Activated CD4-positive, alpha-beta T cell treated with anti-CD3 and anti-CD28 coated beads for 1 hour (primary cell): Measurements from ENCODE around the gene TCF4.

Experiments used
- DNase-seq: peaks from one replicate; pipeline ENCODE4 v3.0.0-alpha.2; 2020

The TCF4 gene

DNA sequence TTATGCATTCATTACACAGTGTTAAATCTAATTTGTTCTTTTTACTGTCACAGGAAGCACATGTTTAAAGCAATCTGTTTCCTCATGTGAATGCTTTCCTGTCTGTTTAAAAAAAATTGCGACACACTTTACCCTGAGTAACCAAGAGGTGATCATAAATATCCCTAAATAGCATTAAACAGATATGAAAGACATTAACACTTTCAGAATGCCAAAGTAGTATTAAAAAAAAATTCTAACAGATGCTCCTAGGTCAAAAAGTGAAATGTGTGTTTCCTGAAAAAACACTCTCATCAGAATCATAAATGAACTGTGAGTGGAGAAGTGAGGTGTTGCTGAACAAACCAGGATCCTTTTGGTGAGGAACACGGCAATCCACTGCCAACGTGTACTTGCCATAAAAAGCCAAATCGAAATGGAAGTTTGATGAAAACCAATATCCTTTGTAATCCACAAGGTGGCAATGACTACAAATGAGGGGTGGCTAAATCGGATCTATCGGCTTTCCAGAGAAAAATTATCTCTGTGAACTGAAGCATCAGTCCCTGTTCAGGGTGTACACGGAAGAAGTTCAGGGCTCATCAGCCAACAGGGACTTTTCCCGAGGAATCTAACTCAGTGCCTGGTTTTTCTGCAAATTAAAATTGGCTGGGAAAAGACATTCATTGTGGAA lies 248.9 kb downstream of the TCF4 start:
- DNase-seq, result no peak

DNA sequence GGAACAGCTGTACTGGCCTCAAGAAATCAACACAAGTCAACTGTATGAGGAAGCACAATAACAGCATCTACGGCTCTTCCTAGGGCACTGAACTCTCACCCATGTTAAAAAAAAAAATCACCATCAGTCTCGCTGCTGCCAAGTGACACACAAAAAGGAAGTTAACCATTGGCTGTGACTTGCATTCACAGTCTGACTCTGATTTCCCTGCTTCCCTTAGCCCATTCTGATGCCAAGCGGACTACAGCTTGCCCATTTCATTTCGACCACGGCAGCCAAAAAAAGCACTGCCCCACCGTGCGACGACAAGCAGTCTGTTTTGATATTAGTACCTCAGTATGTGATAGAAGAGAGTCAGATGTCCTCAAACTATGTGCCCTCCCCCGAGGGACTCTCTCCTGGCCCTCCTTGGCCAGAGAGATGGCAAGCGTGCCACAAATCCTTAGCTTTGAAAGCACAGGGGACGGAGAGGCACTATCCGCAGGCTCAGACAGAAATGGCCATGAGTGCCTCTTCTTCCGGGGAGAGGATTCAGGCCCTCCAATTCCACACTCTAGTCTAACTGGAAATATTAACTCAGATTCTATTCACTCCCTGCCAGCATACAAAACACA lies 250.0 kb downstream of the TCF4 start:
- no peak for DNase-seq

DNA sequence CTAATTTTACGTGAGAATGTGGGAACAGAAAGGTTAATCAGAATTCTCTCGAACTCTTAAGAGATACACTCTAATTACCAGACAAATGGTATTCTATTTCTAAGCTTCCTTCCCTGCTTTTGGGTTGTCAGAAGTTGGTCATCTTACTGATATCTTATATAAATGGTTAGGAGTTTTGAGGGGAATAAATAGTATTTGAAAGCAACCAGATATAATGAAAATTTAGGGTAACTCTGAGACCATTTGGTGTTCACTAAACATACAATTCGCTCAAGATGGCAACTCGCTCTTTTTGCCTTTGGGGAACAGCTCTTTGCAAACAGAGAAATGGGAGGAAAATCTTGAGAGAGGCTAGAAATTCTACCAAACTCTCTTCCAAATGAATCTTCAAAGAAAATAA lies 250.9 kb downstream of the TCF4 start:
- no peak for DNase-seq

DNA sequence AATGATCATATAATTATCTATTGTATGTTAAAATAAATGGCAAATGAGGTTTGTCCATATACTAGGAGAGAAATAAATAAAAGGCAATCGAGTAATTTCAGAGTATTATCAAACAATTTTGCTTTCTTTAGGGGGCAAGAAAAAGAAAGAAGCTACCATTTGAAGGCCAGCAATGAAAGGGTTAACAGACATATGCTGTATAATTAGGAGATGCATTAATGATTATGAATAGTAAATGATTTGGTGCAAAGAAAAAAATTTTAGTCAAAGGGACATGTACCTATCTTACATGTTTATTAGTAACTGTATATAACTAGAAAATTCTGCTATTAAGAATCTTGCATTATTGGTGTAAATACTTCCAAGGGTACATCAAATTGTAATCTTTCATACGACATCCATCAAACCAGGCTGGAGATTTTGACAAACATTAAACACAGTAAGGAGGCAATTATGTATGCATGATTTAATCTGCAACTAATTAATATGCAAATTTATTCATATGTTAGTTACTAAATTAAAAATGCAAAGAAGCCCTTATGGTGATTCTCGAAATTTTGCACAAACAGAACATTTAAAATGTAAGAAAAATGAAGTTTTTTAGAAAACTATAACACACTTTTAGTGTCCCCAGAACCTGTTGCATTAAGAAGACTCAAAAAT lies 251.4 kb downstream of the TCF4 start:
- DNase-seq, result no peak

DNA sequence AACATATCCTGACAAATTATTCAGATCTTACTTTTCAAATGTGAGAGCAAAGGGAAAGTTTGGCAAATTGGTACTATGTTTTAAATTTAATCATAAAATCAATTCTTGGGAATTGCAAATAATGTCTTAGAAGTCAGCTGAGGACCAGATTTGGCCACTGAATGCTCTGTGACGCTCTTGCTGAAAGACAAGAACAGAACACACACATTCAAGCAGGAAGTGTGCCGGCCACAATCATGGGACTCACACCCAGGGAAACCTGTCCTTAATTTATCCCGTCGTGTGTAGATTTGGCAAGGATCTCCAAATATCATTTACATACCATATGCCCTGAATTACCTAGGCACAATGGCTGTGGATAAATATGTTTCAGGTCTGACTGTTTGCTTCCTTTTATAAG lies 253.1 kb downstream of the TCF4 start:
- no peak for DNase-seq

DNA sequence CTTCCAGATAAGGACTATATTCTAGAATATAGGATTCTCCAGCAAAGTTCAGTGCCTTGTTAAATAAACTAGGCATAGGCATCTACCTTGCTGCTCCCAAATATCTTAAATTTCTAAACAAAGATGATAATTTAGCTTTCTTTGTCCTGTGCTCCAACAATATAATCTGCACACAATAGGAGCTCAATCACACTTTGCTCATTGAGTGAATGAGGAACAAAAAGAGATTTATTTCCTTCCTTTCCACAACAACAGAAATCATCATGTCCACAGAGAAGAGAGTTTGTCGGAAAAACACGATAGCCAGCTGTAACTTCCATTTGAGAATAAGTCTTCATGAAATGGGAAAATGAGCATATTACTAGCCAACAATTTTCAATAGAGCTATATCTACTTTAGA lies 256.7 kb downstream of the TCF4 start:
- DNase-seq, result no peak

DNA sequence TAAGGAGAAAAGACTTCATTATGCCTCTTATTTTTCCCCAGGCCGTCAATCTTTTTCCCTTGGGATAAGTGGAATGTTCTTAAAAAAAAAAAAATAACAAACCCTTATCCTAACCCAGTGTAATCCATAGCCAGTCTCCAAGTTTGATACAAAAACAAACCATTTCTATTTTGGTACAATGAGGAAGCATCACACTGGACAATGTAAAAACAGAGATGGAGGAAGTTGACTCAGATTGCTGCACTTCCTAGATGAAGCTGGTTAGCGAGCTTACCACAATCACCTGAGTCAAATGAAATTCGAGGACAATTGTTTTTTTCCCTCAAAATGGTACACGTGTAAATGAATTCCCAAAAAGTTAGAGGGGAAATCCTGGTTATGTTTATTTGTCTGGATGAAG lies 259.7 kb downstream of the TCF4 start:
- DNase-seq, result no peak

DNA sequence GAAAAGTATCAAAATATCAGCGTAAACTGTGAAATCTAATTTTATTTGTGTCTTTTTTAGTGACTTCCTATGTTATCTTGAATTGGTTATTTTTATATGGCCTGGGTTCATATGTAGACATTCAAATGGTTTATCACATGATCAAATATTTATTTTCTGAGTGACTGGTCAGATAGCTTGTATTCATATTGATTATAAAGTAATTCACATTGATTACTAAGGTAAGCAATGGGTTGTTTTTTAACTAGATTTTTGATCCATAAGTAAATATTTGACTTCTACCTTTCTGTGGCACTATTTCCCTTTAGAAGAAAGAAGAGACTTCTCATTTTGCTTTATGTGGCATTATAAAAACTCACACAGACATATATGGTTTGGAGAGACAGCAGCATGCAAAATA lies 260.5 kb downstream of the TCF4 start:
- no peak for DNase-seq

DNA sequence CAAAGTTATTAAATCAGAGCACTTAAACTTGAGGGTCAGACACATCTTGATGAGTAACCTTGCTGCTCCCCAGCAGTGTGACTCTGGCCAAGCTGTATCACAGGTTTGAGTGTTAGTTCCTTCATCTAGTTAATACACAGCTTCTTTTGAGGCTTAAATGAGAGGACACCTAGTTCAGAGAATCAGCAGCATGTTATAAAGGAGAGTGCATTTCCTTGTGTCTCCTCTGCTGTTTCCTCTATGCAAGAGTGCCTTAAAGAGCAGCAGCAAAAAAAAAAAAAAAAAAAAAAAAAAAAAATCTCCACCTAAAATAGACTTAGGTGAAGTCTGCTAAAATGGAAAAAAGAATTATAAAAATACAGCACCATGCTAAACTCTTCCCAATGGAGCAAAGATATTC lies 261.9 kb downstream of the TCF4 start:
- DNase-seq, result no peak

DNA sequence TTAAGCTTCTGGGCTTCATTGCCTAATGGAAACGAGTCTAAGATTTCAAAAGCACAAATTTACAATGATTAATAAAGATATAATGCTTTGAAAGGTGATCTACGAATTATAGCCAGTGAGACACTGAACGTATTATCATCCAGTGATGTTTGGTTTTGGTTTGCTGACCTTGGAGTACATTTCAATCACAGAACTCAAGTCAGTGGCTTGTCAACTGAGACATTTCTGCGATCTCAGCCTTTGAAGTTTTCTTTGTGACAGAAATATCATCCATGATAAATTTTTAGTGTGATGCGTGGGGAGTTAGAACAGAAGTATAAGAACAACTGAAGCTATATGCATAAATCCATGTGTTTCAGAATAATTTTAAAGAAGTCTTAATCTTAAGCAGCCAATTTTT lies 263.8 kb downstream of the TCF4 start:
- no peak for DNase-seq

DNA sequence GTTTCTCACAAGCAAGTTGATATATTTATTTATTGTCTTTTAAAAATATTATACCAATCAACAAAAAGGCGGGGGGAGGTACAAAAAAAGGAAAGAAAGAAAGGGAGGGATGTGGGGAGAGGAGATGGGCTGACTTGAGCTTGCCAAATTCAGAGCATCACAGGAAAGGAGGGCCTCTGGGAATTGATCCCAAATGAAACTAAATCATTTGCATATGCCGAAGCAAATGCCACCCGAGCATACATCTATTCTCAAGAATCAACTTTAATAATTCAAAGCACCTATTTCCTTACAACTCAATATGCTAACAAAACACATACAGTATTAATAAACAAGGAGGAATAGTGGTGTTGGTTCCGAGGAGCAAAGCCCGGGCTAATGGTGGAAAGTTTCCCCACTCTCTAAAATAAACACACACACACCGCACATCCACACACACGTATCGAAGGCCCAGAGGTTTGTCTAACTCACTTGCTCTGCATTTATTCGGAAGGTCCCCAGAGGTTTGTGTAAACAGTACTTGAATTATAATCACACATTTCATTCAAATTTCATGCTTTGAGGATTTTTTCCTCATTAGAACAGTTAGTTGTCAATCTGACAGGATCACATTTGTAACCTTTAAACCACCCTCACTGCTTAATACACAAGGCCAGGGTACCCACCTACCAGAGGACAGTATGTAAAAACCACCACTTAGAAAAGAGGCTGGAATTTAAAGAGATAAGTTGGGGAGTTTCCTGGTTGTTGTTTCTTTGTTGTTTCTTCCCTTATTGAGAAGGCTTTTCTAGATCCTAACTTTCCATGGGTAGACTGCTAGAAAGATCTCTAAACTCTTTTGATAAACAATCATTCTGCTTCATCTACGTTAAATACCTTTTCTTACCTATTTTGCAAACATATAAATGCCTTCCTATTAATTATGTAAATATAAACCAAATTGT lies 264.7 kb downstream of the TCF4 start:
- DNase-seq, result no peak

DNA sequence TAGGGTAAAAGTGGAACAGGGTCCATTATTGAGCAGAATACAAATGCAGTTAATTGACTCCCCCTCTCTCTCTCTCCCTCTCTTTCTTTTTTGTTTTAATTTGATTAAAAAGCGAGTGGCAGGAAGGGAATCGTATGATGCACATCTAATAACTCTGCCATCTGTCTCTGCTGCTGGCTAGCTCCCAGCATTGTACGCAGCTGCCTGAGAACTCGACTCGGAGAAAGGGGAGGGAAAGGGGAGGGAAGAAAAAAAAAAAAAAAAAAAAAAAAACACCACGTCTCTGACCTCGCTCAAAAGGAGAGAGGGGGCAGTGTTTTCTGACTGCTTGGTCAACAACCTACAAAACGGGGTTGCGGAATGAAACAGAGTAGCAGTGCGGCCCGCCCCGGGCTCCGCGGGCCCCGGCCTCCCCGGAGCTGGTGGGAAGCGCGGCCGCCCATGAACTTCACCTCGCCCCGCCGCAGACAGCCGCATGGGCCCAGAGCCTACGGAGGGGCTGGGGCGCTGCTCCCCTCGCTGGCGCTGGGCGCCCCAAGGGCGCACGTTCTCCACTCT lies 265.7 kb downstream of the TCF4 start:
- DNase-seq, result no peak

DNA sequence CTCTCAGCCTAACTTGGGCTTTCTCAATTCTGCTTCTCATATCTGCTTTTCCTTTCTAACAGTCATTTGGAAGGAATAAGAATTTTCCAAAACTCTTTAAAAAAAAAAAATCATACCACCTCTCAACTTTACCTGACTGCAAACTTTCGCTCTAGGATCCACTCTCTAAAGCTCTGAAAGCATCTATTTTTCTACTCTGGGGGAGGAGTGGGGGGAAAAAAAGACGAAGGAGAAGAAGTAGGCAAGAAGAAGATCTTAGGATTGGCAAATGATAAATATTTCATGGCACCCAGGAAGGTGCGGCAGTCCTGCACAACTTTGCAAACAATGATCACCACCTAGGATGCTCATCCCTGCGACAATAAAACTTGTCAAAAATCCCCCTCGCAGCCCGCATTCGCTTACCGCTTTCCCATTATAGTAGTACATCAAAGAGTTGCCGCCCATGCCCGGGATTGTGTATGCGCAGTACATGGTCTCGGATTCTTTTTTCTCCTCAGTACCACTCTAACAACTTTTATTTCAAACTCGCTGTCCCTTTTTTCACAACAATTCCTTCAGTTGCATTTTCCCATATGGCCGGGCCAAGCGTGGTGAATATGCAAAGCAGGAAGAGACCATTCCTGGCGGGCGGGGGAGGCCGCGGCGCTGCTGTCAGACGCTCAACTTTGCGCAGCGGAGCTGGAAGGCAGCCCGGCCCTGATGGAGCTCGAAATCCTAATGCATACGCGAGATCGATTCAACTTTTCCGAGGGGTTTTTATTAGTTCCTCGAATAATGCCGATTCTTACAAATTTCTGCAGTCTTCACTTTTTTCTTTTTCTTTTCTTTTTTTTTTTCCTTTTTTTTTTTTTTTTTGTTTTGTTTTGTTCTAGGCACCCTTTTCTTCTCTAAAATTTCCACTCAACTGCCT lies 266.5 kb downstream of the TCF4 start:
- DNase-seq, result no peak

DNA sequence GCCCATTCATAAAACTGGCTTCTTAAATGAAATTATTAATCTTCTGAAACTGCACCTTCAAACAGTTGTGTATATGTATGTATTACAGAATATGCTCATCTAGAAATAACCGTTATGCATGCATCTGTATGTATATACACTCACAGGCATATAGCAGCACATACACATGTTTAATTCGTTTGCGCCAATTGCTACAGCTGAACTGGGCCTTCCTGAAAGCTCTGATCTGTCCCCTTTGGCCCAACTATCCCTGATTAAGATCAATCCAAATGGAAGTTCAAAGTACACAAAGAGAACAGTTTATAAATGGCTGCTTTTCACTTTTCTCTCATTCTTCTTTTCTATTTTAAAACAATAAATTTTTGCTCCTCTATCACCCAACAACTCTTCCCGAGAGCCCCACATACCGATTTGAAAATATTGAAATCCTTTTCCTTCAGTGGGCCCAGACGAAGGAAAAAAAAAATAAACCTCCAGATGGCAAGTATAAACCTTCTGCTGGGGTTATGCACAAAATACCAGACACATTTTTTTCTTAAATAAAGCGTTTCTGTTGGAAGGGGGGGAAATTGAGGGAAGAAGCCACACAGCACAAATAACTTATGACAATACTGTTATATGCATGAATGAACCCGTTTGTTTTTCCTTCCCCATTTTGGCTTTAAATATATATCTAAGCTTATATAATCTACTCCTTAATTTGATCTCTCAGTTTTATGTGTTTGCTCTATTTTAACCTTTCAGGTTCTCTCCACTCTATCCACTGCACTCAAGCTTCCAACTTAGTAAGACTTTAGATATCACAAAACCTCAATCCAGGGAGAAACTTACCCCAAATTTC lies 267.3 kb downstream of the TCF4 start:
- no peak for DNase-seq

DNA sequence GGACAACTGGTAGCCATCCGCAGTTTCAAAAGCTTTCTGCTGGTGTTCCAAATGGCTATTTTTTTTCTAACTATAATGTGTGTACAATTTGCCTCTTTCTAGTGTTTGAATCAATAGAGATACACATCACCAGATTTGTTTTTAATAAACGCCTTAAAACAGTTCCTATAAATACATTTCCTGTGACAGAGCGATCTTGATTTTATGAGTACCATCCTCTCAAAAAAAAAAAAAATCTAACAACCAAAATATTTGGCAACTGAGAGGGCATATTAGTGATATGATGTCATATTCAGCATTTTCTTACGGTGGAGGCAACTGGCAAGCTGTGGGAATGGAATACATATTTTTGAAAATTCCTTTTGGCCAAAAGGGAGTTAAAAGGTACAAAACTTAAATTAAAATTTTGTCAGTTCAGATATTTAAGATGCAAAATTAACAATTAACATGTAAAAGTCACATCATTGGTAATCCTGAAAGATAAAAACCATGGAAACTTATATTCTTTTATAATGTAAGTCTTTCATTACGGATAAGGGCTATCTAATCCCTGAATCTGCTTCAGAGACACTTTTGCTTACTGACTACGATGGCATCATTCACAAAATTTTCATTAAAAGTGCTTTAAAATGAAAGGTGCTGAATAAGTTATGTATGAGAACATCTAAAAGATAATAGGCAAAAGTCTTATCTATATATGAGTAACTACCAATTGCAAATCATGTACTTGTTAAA lies 268.4 kb downstream of the TCF4 start:
- DNase-seq, result no peak

DNA sequence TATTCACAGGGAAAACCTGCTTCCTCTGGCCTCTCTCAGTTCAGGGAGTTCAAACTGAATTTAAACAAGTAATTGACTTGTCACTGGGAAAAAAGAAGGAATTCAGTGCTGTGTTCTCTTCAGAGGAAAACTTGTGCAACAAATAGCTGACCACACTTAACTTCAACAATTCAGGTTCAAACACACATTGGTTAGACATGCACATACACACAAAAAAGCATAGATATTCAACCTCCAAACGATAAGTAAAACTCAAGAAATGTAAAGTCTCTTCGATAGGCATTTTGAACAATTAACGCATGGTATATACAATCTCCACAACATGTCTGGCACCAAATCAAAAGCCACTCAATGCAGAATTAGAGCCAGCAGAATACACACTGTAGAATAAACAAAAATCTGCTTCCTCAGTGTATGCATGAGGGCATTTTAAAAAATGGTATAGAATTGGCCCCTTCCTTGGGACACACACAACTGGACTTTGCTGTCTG lies 269.0 kb downstream of the TCF4 start:
- no peak for DNase-seq

DNA sequence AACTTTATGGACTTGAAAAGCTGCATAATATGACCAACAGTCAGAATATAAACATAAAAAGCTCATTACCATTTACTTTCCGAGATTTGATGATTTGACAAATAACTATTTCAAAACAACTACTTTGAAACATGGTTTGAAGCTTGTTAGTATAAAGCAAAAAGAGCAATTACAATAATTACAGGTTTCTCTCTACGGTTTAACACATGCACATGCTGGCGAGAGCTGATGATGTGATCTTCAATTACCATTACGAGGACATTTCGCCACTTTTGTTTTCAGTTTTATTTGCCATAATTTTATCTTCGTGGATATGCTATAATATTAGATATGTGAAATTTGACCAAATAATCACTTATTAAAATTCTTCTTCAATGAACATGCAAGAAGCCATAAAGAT lies 270.1 kb downstream of the TCF4 start:
- no peak for DNase-seq

DNA sequence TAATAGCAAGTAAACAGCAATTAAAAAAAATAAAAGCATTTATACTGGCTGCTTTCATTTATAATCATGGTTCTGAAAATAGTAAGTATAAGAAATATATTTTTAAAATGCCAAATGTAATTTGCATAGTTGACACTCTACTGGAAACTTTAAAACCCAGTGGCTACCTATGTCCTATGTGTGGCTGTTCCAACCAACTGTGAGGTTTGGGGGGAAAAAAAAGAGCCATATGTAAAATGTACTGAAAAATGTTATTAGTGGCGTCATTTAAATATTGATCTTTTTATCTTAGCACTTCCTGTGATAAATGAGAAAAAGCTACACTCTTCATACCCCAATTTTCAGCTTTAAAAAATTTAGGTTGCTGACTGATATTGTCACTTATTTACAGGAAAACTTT lies 270.7 kb downstream of the TCF4 start:
- DNase-seq, result no peak

DNA sequence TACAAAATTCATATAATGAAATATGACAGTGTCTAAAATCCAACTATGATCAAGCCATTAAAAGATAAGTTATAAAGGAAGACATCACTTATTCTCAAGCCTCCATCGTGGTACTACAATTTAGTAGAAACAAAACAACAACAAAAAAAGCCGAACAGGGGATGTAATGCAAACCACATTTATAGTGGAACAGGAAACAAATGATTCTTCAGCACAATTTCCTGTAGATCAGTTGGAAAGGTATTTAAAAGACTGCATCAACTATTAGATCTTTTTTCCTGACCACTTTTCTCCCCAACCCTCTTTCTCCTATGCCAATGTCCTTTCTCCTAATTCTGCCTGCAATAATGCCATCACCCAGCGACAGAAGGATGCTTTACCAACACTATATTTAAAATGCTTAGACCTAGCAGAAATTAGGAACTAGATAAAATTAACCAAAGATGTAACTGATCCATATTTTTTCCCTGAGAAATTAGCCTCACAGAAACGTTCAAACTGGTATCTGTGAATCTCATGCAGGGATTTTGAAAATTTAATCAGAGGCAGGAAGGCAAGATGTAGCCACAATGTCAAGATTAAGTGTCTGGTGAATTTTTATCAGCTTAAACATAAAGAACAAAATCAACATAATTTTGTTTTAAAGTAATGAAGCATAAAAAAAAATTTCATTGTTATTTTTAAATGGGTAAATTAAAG lies 271.4 kb downstream of the TCF4 start:
- no peak for DNase-seq
